SH-SY5Y (cell line): ENCODE measurements around the gene DZIP3.

ENCODE experiments used
- GATA2 ChIP-seq: IDR thresholded peaks from 2 replicates; pipeline ENCODE4 v1.6.1; 2011; ENCODE audit warnings: mild to moderate bottlenecking, low read depth, low read length
- GATA3 ChIP-seq: IDR thresholded peaks from 2 replicates; pipeline ENCODE4 v1.6.1; 2011; ENCODE audit warnings: low read depth, mild to moderate bottlenecking, low read length, moderate library complexity

- TF ChIP-seq GATA3 (no peak), GATA2 (no peak)
Observed at GRCh38 chr3:108565506-108565905, 24.0 kb upstream of the DZIP3 start.
